Rectal smooth muscle tissue (tissue), 1 donor: ENCODE measurements around the gene HMGCR.

Experiments
- H3K27ac ChIP-seq: one replicate; pipeline ENCODE4 v1.7.0; 2013; ENCODE audit warnings: low read depth, low read length, inconsistent platforms
- H3K27me3 ChIP-seq: one replicate; pipeline ENCODE4 v1.7.0; 2013; ENCODE audit warnings: low read length; ENCODE audit not compliant: control insufficient read depth, insufficient read depth
- H3K36me3 ChIP-seq: one replicate; pipeline ENCODE4 v1.7.0; 2013; ENCODE audit warnings: low read length; ENCODE audit not compliant: control insufficient read depth, insufficient read depth
- H3K4me1 ChIP-seq: one replicate; pipeline ENCODE4 v1.7.0; 2013; ENCODE audit warnings: low read length; ENCODE audit not compliant: control insufficient read depth, insufficient read depth
- H3K4me3 ChIP-seq: one replicate; pipeline ENCODE4 v1.7.0; 2013; ENCODE audit warnings: low read length
- H3K9ac ChIP-seq: one replicate; pipeline ENCODE4 v1.7.0; 2013; ENCODE audit warnings: low read length

HMGCR gene

DNA sequence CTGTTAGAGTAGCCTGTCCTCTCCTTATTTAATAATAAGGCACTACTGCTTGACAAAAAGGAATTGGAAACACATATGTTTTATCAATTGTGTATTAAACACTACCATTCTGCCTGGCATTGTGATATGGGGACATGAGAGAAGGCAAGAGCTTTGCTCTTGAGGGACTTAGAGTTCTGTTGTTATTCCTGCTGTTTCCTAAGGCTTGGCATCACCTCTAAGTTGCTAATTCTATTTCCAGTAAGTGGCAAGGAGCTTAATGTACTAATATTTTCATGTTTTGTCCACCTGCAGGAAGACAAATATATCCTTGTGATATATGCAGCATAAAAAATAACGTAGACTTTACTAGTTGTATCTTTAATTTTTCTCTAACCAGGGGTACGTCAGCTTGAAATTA, 12.6 kb downstream of the HMGCR start:
- no peaks in the 10 kb centered on the region for H3K27me3 ChIP-seq

GRCh38 chr5:75351139-75351926, 14.3 kb downstream of the HMGCR start:
- Histone ChIP-seq H3K27me3 (no peaks in the 10 kb centered on the region), H3K36me3 (peaks cover 17% of the 10 kb centered on the region), H3K4me3 (no peak overlapping the region), H3K9ac (no peak overlapping the region), H3K4me1 (no peaks in the 10 kb centered on the region), H3K27ac (no peak overlapping the region)

More for the DNA sequence above, 12.6 kb downstream of the HMGCR start:
- no peaks in the 10 kb centered on the region for H3K4me1 ChIP-seq
- no peak overlapping the region for H3K27ac ChIP-seq
- H3K4me3 ChIP-seq = no peak overlapping the region
- peaks cover 11% of the 10 kb centered on the region for H3K36me3 ChIP-seq
- H3K9ac ChIP-seq = no peak overlapping the region

DNA sequence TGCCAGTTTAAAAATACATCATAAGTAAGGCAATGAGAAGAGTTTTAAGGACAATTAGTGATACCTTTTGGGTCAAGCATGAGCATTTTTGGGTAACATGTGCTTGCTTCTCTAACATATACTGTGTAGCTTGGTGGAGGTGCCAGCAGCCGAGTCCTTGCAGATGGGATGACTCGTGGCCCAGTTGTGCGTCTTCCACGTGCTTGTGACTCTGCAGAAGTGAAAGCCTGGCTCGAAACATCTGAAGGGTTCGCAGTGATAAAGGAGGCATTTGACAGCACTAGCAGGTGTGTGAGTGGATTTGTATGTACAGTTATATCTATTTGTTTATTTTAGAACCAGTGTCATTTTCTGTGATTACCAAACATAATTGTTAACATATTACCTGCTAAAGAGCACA, 18.2 kb downstream of the HMGCR start:
- no peak overlapping the region for H3K4me3 ChIP-seq
- no peak overlapping the region for H3K27ac ChIP-seq
- H3K36me3 ChIP-seq = peaks cover 30% of the 10 kb centered on the region
- H3K27me3 ChIP-seq = no peaks in the 10 kb centered on the region
- H3K9ac ChIP-seq = no peak overlapping the region
- H3K4me1 ChIP-seq = no peaks in the 10 kb centered on the region

DNA sequence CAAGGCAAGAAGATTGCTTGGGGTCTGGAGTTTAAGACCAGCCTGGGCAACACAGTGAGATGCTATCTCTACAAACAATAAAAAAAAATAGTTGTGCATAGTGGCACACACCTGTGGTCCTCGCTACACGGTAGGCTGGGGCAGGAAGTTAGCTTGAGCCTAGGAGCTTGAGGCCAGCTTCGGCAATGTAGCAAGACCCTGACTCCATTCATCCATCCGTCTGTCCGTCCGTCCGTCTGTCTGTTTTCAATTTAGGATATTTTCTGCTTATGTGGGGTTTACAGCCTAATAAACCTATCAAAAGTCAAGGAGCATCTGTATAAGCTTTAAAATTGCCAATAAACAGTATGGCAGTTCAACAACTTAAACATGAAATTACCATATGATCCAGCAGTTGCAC, 19.7 kb downstream of the HMGCR start:
- Histone ChIP-seq H3K27ac (no peak overlapping the region), H3K27me3 (no peaks in the 10 kb centered on the region), H3K4me3 (no peak overlapping the region), H3K4me1 (no peaks in the 10 kb centered on the region), H3K36me3 (peaks cover 28% of the 10 kb centered on the region), H3K9ac (no peak overlapping the region)

DNA sequence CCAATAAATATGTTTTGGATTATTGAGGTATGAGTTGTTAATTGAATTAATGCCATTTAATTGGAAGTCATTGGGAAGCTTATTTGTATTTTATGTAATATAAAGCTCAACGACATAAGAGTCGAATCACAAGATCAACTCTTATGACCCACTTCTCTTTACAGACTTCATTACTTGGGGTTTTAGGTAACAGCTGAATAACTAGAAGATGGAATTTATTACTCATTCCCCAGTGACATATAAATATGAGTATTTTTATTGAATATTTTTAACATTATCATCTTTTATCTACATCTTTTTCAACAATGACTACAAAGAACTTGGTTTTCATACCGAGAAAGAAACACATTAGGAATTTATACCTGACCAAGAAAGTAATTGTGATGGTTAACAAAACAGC, 21.1 kb downstream of the HMGCR start:
- no peaks in the 10 kb centered on the region for H3K27me3 ChIP-seq
- no peak overlapping the region for H3K27ac ChIP-seq
- peaks cover 26% of the 10 kb centered on the region for H3K36me3 ChIP-seq
- H3K4me3 ChIP-seq = no peak overlapping the region
- H3K4me1 ChIP-seq = no peaks in the 10 kb centered on the region
- H3K9ac ChIP-seq = no peak overlapping the region

- H3K9ac ChIP-seq = no peak overlapping the region
- no peaks in the 10 kb centered on the region for H3K27me3 ChIP-seq
- peaks cover 19% of the 10 kb centered on the region for H3K36me3 ChIP-seq
- peaks cover 3% of the 10 kb centered on the region for H3K4me1 ChIP-seq
- no peak overlapping the region for H3K27ac ChIP-seq
- H3K4me3 ChIP-seq = no peak overlapping the region
Observed at GRCh38 chr5:75361310-75361709, 24.3 kb downstream of the HMGCR start.

- Histone ChIP-seq H3K9ac (no peak overlapping the region), H3K36me3 (peaks cover 10% of the 10 kb centered on the region), H3K27ac (no peak overlapping the region), H3K27me3 (no peaks in the 10 kb centered on the region), H3K4me1 (peaks cover 3% of the 10 kb centered on the region), H3K4me3 (no peak overlapping the region)
Observed at GRCh38 chr5:75362474-75362975, 25.5 kb downstream of the HMGCR start.

DNA sequence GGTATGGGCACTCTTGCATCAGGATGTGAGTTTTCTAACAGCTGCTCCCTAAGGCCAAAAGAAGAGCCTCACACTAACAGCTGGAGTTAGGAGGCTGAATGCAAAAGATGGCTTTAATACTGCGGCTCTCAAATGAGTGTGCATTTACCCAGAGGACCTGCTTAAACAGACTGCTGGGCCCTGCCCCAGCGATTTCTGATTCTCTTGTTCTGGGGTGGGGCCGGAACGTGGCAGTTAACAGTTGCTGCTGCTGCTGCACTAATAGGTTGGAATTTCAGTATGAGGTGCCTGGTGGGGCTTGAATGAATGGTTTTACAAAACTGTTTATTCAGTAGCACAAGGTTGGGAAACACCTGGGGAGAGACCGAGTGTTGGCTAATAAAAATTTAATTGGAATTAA, 26.1 kb downstream of the HMGCR start:
- peaks cover 3% of the 10 kb centered on the region for H3K4me1 ChIP-seq
- no peak overlapping the region for H3K9ac ChIP-seq
- H3K27ac ChIP-seq = no peak overlapping the region
- H3K27me3 ChIP-seq = no peaks in the 10 kb centered on the region
- no peak overlapping the region for H3K4me3 ChIP-seq
- H3K36me3 ChIP-seq = peaks cover 10% of the 10 kb centered on the region

DNA sequence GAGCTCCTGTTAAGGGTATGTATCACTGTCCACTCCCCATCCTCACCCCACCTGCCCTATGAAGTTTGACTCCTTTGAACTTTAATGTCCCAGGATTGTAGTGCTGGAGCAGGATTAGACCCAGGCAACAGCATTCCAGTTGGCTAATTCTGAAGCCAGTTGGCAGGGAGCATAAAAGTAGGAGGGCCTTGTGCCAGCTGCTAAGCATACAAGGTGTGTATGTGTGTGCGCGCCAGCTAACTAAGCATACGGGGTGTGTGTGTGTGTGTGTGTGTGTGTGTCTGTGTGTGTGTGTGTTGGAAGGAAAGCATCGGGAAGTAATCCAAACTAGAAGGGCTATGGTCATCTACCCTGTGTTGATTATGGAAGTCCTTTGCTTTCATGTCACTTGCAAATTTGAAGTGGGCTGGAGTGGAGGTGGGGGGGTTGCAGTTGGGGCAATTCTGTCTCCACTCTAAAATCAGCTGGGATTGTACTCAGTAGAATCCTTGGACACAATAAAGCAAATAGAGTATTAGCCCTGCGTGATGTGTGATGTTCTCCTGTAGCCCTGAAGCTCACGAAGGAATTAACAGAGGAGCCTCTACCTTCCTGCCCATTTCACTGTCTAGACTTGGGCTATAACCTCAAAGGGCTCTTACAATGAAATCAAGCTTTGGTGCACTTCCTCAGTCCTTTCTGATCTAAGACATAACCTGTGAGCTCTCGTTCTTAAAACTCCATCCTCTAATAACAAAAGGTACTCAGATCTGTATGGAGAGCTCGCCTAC, 26.9 kb downstream of the HMGCR start:
- H3K36me3 ChIP-seq = peaks cover 10% of the 10 kb centered on the region

GRCh38 chr5:75364571-75365280, 27.7 kb downstream of the HMGCR start:
- no peak overlapping the region for H3K27ac ChIP-seq
- H3K36me3 ChIP-seq = peaks cover 3% of the 10 kb centered on the region
- H3K4me1 ChIP-seq = peaks cover 3% of the 10 kb centered on the region
- no peak overlapping the region for H3K9ac ChIP-seq
- no peaks in the 10 kb centered on the region for H3K27me3 ChIP-seq
- no peak overlapping the region for H3K4me3 ChIP-seq

More for the DNA sequence above, 26.9 kb downstream of the HMGCR start:
- Histone ChIP-seq H3K27me3 (no peaks in the 10 kb centered on the region), H3K4me1 (peaks cover 3% of the 10 kb centered on the region), H3K9ac (no peak overlapping the region), H3K4me3 (no peak overlapping the region), H3K27ac (no peak overlapping the region)

DNA sequence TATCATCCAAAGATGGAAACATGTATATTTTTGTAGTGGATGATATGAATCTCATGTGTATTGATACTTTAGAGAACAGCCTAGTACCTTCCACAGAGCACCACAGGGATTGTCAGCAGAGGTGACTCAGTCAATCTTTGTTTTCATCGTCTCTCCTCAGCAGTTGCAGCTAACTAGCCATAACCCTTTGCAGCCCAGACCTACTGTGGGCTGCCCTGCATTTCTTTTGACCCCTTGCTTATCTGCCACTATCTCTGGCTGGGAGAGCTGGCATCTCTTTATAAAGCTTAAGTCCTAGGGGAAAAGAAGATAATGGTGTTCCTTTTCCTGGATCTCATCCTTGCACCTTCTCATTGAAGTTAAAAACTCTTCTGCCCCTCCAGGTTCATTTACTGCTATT, 28.7 kb downstream of the HMGCR start:
- H3K27ac ChIP-seq = no peak overlapping the region
- peaks cover 3% of the 10 kb centered on the region for H3K4me1 ChIP-seq
- H3K36me3 ChIP-seq = no peaks in the 10 kb centered on the region
- H3K9ac ChIP-seq = no peak overlapping the region
- no peaks in the 10 kb centered on the region for H3K27me3 ChIP-seq
- H3K4me3 ChIP-seq = no peak overlapping the region

GRCh38 chr5:75366787-75367186, 29.8 kb downstream of the HMGCR start:
- Histone ChIP-seq H3K36me3 (no peaks in the 10 kb centered on the region), H3K4me1 (peaks cover 3% of the 10 kb centered on the region), H3K4me3 (no peak overlapping the region), H3K27me3 (no peaks in the 10 kb centered on the region), H3K27ac (no peak overlapping the region), H3K9ac (no peak overlapping the region)
